GM21723 (cell line): ENCODE results near the gene PLA2G2F.

Experiments
- ATAC-seq: cut with Tn5 transposase; IDR thresholded peaks from one replicate; pipeline ENCODE4 v1.9.1; 2021; ENCODE audit warnings: mild to moderate bottlenecking, moderate library complexity; ENCODE audit not compliant: unreplicated experiment

Gene PLA2G2F

DNA sequence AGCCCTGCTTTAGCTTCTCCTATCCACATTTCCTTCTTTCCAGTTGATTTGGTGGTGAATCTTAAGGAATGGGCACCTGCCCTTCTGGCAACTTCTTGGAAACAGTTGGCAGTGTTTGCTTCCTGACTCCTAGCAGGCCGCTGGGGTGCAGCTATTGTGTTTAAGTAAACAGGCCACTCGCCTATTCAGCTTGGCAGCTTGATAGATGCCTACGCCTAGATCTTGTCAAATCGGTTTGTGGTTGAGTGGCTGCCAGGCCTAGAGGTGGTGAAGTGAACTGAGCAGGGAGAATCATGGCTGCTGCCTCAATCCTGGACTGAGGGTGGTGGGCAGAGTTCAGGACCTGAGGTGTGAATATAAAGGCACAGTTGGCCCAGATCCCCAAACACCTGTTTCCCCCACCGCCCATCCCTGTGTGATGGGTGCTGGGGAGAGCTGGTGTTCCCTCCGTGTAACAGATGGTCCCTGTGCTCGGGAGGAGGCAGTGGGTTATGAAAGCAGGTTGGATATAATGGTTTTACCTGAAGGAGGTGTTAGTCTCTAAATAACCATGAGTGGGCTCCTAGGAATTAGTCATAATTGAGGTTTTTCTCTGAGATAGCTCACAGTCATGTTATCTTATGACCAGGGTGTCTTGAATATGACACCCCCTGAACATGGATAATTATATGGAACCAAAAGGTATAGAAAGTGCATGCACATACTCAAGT is 48.1 kb downstream of the PLA2G2F start:
- ATAC-seq, result no peak

- no peak for ATAC-seq
Measured at GRCh38 chr1:20187813-20188454, 48.8 kb downstream of the PLA2G2F start.

DNA sequence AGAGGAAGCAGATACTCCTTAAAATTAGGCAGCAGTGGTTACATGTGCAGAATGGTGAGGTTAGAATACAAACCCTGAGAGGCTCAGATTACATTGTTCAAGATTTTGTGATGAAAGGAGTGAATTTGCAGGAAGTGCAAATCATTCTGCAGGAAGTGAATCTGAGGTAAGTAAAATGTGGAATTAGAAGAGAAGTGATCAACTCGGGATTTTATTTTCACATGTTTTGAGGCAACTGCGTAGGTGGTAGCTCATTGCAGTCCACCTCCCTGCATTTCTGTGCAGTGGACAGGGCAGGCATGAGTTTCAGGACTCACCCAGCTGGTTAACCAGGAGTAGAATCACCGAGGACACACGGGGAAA is 49.3 kb downstream of the PLA2G2F start:
- ATAC-seq, result no peak

- no peak for ATAC-seq
Measured at GRCh38 chr1:20189664-20190063, 50.5 kb downstream of the PLA2G2F start.

DNA sequence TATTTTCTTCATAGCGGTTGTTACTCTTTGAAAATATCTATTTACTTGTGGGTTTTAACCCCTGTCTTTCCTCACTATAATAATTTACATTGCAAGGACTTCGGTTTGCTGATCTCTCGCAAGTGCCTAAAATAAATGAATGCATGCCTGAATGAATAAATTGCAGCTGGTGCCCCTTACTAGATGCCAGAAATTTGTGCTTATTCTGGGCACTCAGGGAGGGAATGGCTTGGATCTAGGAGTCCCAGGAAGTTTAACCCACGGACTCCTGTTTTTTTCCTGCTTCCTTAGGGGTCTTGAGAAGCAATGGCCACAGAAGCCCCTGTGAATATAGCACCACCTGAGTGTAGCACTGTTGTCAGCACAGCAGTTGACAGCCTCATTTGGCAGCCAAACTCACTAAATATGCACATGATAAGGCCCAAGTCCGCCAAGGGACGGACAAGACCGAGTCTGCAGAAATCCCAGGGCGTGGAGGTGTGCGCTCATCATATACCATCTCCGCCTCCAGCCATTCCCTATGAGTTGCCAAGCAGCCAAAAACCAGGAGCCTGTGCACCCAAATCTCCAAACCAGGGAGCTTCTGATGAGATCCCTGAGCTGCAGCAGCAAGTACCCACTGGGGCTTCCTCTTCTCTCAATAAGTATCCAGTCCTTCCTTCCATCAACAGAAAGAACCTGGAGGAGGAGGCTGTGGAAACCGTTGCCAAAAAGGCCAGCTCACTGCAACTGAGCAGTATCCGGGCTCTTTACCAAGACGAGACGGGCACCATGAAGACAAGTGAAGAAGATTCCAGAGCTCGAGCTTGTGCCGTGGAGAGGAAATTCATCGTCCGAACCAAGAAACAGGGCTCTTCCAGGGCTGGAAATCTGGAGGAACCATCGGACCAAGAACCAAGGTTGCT is 51.4 kb downstream of the PLA2G2F start:
- no peak for ATAC-seq

GRCh38 chr1:20191266-20191825 is 52.2 kb downstream of the PLA2G2F start:
- ATAC-seq, result no peak

DNA sequence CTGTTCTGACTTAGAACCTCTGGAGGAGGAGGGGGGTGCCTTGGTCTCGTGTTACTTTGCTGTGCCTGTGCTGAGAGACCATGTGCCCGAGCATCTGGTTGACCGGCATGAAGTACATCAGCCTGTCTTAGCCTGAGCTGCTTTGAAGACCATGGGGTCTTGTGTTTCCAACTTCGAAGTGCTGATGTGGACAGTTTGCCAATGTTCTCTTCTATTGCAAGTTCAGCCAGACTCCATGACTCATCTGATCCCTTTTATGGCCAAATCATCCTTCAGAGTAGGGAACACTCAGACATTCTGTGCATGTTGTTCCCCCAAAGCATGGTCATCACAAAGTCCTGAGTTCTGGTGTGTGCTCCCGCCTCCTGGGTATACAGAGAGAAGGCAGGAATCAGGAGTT is 53.2 kb downstream of the PLA2G2F start:
- ATAC-seq, result no peak

DNA sequence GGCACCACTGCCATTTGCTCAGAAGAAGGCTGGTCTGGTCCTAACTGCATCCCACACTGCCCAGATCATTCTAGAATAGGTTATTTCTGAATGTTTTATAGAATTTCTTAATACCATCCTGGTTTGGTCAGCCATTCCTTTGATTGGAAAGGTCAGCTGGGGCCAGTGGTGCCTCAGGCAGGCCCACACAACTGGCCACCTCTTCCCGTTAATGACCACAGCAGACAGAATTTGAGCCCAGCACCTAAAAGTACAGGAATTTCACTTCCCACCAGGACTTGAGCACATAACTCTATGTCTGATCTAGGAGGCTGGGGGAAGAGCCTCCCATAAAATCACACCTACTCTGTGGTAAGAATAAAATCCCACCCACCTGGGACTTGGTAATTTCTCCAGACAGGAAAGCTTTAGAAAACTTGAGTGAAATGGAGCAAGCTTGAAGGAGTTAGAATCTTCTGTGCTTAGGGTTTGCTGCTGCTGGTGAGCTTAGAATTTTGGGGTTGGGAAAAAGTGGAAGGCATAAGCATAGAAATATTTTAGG is 53.8 kb downstream of the PLA2G2F start:
- no peak for ATAC-seq

- ATAC-seq, result no peak
Measured at GRCh38 chr1:20194224-20194623, 55.1 kb downstream of the PLA2G2F start.

GRCh38 chr1:20194757-20195461 is 55.8 kb downstream of the PLA2G2F start:
- no peak for ATAC-seq

- no peak for ATAC-seq
Measured at GRCh38 chr1:20195462-20195780, 56.3 kb downstream of the PLA2G2F start.

- no peak for ATAC-seq
Measured at GRCh38 chr1:20197329-20197791, 58.2 kb downstream of the PLA2G2F start.

DNA sequence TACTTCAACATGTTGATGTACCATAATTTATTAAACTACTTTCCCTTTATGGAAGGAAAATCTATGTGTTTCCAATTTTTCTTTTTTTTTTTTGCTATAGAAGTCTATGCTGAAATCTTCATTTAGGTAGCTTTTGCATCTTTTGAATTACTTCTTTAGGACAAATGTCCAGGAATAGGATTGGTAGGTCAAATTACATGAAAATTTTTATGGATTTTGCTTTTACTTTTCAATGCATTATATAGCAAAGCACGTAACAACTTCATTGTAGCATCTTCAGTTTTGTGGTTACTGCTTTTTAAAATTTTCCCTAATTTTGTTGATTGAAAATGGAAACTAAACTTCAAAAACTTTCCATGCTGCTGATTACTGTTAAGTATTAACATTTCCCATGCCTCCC is 59.2 kb downstream of the PLA2G2F start:
- no peak for ATAC-seq

- ATAC-seq, result no peak
Measured at GRCh38 chr1:20198918-20199317, 59.8 kb downstream of the PLA2G2F start.

- no peak for ATAC-seq
Measured at GRCh38 chr1:20199403-20199802, 60.3 kb downstream of the PLA2G2F start.

DNA sequence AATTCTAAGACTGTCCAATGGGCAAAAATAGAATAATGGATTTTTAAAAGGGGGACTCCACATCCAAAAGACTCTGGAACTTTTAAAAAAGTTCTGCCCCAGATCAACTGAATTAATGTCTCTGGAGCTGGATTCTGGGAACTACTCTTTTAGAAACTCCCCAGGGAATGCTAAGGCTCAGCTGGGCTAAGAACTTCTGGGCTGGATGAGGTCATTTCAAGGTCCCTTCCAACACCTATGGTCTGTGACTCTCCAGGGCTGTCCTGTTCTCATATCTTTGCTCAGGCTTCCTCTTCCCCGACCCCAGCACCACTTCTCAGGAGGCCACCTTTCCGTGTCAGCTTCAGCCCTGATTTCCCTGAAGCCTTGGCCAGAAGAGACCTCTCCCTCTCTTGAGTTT is 60.7 kb downstream of the PLA2G2F start:
- ATAC-seq, result no peak
